Measurements from ENCODE around the gene CDHR3.
"Not testable (repeated sequence)": the region's sequence is repeated elsewhere in the genome, so short reads cannot be mapped to it uniquely, and the experiment has no call there.

CDHR3 gene

GRCh38 chr7:105989686-105990085 lies 26.6 kb downstream of the CDHR3 start:
- Histone ChIP-seq H3K4me3 (ENCODE audit: low read length) (no peak overlapping the region), H2AFZ (ENCODE audit: low read depth, low read length) (no peak overlapping the region), H3K27me3 (ENCODE audit: insufficient read depth, low read length) (no peaks in the 10 kb centered on the region), H3K4me1 (ENCODE audit: insufficient read depth, low read length) (peaks cover 22% of the 10 kb centered on the region), H3K36me3 (ENCODE audit: insufficient read depth, low read length) (no peaks in the 10 kb centered on the region), H3K9me3 (ENCODE audit: low read length) (no peaks in the 10 kb centered on the region)

GRCh38 chr7:105990141-105990540 lies 27.1 kb downstream of the CDHR3 start:
- Histone ChIP-seq H2AFZ (ENCODE audit: low read depth, low read length) (peak overlapping the region; percentile 79), H3K4me3 (ENCODE audit: low read length) (no peak overlapping the region), H3K4me1 (ENCODE audit: insufficient read depth, low read length) (peaks cover 21% of the 10 kb centered on the region), H3K36me3 (ENCODE audit: insufficient read depth, low read length) (no peaks in the 10 kb centered on the region), H3K9me3 (ENCODE audit: low read length) (no peaks in the 10 kb centered on the region), H3K27me3 (ENCODE audit: insufficient read depth, low read length) (no peaks in the 10 kb centered on the region)

GRCh38 chr7:105990727-105991453 lies 27.8 kb downstream of the CDHR3 start:
- Histone ChIP-seq H3K4me3 (ENCODE audit: low read length) (peak overlapping the region; percentile 14), H2AFZ (ENCODE audit: low read depth, low read length) (peak overlapping the region; percentile 79), H3K4me1 (ENCODE audit: insufficient read depth, low read length) (peaks cover 19% of the 10 kb centered on the region), H3K9me3 (ENCODE audit: low read length) (no peaks in the 10 kb centered on the region), H3K36me3 (ENCODE audit: insufficient read depth, low read length) (no peaks in the 10 kb centered on the region), H3K27me3 (ENCODE audit: insufficient read depth, low read length) (no peaks in the 10 kb centered on the region)

GRCh38 chr7:105992905-105993304 lies 29.8 kb downstream of the CDHR3 start:
- no peak overlapping the region for H3K4me3 ChIP-seq (ENCODE audit: low read length)
- H3K36me3 ChIP-seq (ENCODE audit: insufficient read depth, low read length), result no peaks in the 10 kb centered on the region
- H2AFZ ChIP-seq (ENCODE audit: low read depth, low read length), result no peak overlapping the region
- peaks cover 22% of the 10 kb centered on the region for H3K4me1 ChIP-seq (ENCODE audit: insufficient read depth, low read length)
- no peaks in the 10 kb centered on the region for H3K9me3 ChIP-seq (ENCODE audit: low read length)
- H3K27me3 ChIP-seq (ENCODE audit: insufficient read depth, low read length), result no peaks in the 10 kb centered on the region

- Histone ChIP-seq H3K27me3 (ENCODE audit: insufficient read depth, low read length) (no peaks in the 10 kb centered on the region), H2AFZ (ENCODE audit: low read depth, low read length) (no peak overlapping the region), H3K36me3 (ENCODE audit: insufficient read depth, low read length) (no peaks in the 10 kb centered on the region), H3K4me1 (ENCODE audit: insufficient read depth, low read length) (peaks cover 24% of the 10 kb centered on the region), H3K4me3 (ENCODE audit: low read length) (no peak overlapping the region), H3K9me3 (ENCODE audit: low read length) (no peaks in the 10 kb centered on the region)
These were observed 34.0 kb downstream of the CDHR3 start for GRCh38 chr7:105996860-105997737.

GRCh38 chr7:105999256-105999655 lies 36.2 kb downstream of the CDHR3 start:
- Histone ChIP-seq H3K4me3 (ENCODE audit: low read length) (no peak overlapping the region), H3K4me1 (ENCODE audit: insufficient read depth, low read length) (peaks cover 29% of the 10 kb centered on the region), H3K9me3 (ENCODE audit: low read length) (no peaks in the 10 kb centered on the region), H3K36me3 (ENCODE audit: insufficient read depth, low read length) (no peaks in the 10 kb centered on the region), H2AFZ (ENCODE audit: low read depth, low read length) (no peak overlapping the region), H3K27me3 (ENCODE audit: insufficient read depth, low read length) (no peaks in the 10 kb centered on the region)

GRCh38 chr7:106001196-106001595 lies 38.1 kb downstream of the CDHR3 start:
- Histone ChIP-seq H3K4me1 (ENCODE audit: insufficient read depth, low read length) (peaks cover 29% of the 10 kb centered on the region), H3K9me3 (ENCODE audit: low read length) (no peaks in the 10 kb centered on the region), H3K4me3 (ENCODE audit: low read length) (no peak overlapping the region), H3K36me3 (ENCODE audit: insufficient read depth, low read length) (no peaks in the 10 kb centered on the region), H3K27me3 (ENCODE audit: insufficient read depth, low read length) (no peaks in the 10 kb centered on the region), H2AFZ (ENCODE audit: low read depth, low read length) (no peak overlapping the region)

GRCh38 chr7:106001886-106002285 lies 38.8 kb downstream of the CDHR3 start:
- Histone ChIP-seq H3K9me3 (ENCODE audit: low read length) (peaks cover 2% of the 10 kb centered on the region), H3K27me3 (ENCODE audit: insufficient read depth, low read length) (no peaks in the 10 kb centered on the region), H2AFZ (ENCODE audit: low read depth, low read length) (no peak overlapping the region), H3K4me3 (ENCODE audit: low read length) (no peak overlapping the region), H3K36me3 (ENCODE audit: insufficient read depth, low read length) (no peaks in the 10 kb centered on the region), H3K4me1 (ENCODE audit: insufficient read depth, low read length) (peaks cover 29% of the 10 kb centered on the region)

- no peaks in the 10 kb centered on the region for H3K36me3 ChIP-seq (ENCODE audit: insufficient read depth, low read length)
- H3K4me1 ChIP-seq (ENCODE audit: insufficient read depth, low read length), result peaks cover 24% of the 10 kb centered on the region
- no peak overlapping the region for H2AFZ ChIP-seq (ENCODE audit: low read depth, low read length)
- no peaks in the 10 kb centered on the region for H3K27me3 ChIP-seq (ENCODE audit: insufficient read depth, low read length)
- H3K9me3 ChIP-seq (ENCODE audit: low read length), result peaks cover 4% of the 10 kb centered on the region
- no peak overlapping the region for H3K4me3 ChIP-seq (ENCODE audit: low read length)
These were observed 40.5 kb downstream of the CDHR3 start for GRCh38 chr7:106003525-106004064.

- peaks cover 22% of the 10 kb centered on the region for H3K4me1 ChIP-seq (ENCODE audit: insufficient read depth, low read length)
- H3K27me3 ChIP-seq (ENCODE audit: insufficient read depth, low read length), result no peaks in the 10 kb centered on the region
- H3K9me3 ChIP-seq (ENCODE audit: low read length), result peaks cover 4% of the 10 kb centered on the region
- no peaks in the 10 kb centered on the region for H3K36me3 ChIP-seq (ENCODE audit: insufficient read depth, low read length)
- H2AFZ ChIP-seq (ENCODE audit: low read depth, low read length), result no peak overlapping the region
- H3K4me3 ChIP-seq (ENCODE audit: low read length), result no peak overlapping the region
These were observed 43.8 kb downstream of the CDHR3 start for GRCh38 chr7:106006906-106007305.

- H3K36me3 ChIP-seq (ENCODE audit: insufficient read depth, low read length); H3K4me3 ChIP-seq (ENCODE audit: low read length); H3K9me3 ChIP-seq (ENCODE audit: low read length); H2AFZ ChIP-seq (ENCODE audit: low read depth, low read length); H3K27me3 ChIP-seq (ENCODE audit: insufficient read depth, low read length): not testable (repeated sequence)
- H3K4me1 ChIP-seq (ENCODE audit: insufficient read depth, low read length), result peaks cover 16% of the 10 kb centered on the region
These were observed 44.7 kb downstream of the CDHR3 start for GRCh38 chr7:106007796-106008195.

GRCh38 chr7:106009503-106010226 lies 46.6 kb downstream of the CDHR3 start:
- Histone ChIP-seq H3K36me3 (ENCODE audit: insufficient read depth, low read length) (no peaks in the 10 kb centered on the region), H3K4me3 (ENCODE audit: low read length) (peak overlapping the region; percentile 8), H3K27me3 (ENCODE audit: insufficient read depth, low read length) (no peaks in the 10 kb centered on the region), H3K9me3 (ENCODE audit: low read length) (peaks cover 4% of the 10 kb centered on the region), H3K4me1 (ENCODE audit: insufficient read depth, low read length) (peaks cover 16% of the 10 kb centered on the region), H2AFZ (ENCODE audit: low read depth, low read length) (peak overlapping the region; percentile 4)

- peak overlapping the region; percentile 4 for H2AFZ ChIP-seq (ENCODE audit: low read depth, low read length)
- H3K36me3 ChIP-seq (ENCODE audit: insufficient read depth, low read length), result no peaks in the 10 kb centered on the region
- peak overlapping the region; percentile 8 for H3K4me3 ChIP-seq (ENCODE audit: low read length)
These were observed 47.3 kb downstream of the CDHR3 start for GRCh38 chr7:106010331-106010730.

More at GRCh38 chr7:106010331-106010730, 47.3 kb downstream of the CDHR3 start:
- H3K9me3 ChIP-seq (ENCODE audit: low read length), result peaks cover 4% of the 10 kb centered on the region
- H3K4me1 ChIP-seq (ENCODE audit: insufficient read depth, low read length), result peaks cover 16% of the 10 kb centered on the region
- no peaks in the 10 kb centered on the region for H3K27me3 ChIP-seq (ENCODE audit: insufficient read depth, low read length)
